ENCODE measurements around the gene PTPN1. TPM values are rescaled to one million over a fixed set of nuclear protein-coding genes. Genes with fewer than 3 reads are reported as not detected.

The PTPN1 gene
- total RNA-seq (2022) (56.4 and 63.0 TPM in 2 replicates), Bru-seq, nascent RNA (percentile 91 among the genes with signal in this experiment), BruChase-seq, experiment 1, labeled RNA remaining after a 6-hour chase (percentile 88 among the genes with signal in this experiment), BruChase-seq, experiment 2, labeled RNA remaining after a 2-hour chase (percentile 86 among the genes with signal in this experiment)
- long read RNA-seq, full-length matches to known transcripts, result 56 of 67 reads
- long read RNA-seq, partial matches to known transcripts, result 6 of 67 reads
- long read RNA-seq, other reads (novel, unspliced or antisense), result 5 of 67 reads

- peak within 1 kb of the TSS; percentile 93 for H3K27ac Mint-ChIP-seq (ENCODE audit: low read depth, unreplicated experiment)
- peaks cover 31% of the 10 kb centered on the region for H3K4me1 Mint-ChIP-seq (ENCODE audit: insufficient read depth, unreplicated experiment)
- TF ChIP-seq CTCF (IDR thresholded peaks at IDR 0.05; ENCODE audit: unreplicated experiment), result no peak
- CTCF ChIA-PET, result interaction anchor here (0.6 to 5.9 kb wide), 11 partner anchors 19 to 328 kb away, joined by 3 to 35 read pairs (median 7); no protein-coding TSS in a partner anchor
- intact Hi-C loops (cut with micrococcal nuclease), result loop anchor here (2.0 to 5.0 kb wide), 2 partner anchors 33 to 61 kb away; no protein-coding TSS in a partner anchor
- POLR2A ChIA-PET, result interaction anchor here (0.6 to 19.9 kb wide), 40 partner anchors 10 to 448 kb away, joined by 3 to 480 read pairs (median 7); partner anchors contain the start of genes DPM1, MOCS3 and PEDS1
- H3K36me3 Mint-ChIP-seq (ENCODE audit: insufficient read depth, unreplicated experiment), result peaks cover 4% of the 10 kb centered on the region
- no peaks in the 10 kb centered on the region for H3K27me3 Mint-ChIP-seq (ENCODE audit: insufficient read depth, unreplicated experiment)
- H3K9me3 Mint-ChIP-seq (ENCODE audit: unreplicated experiment), result no peaks in the 10 kb centered on the region
- BruUV-seq (replicated peaks), result no TSS peak
- peak within 1 kb of the TSS; percentile 91 for H3K4me3 Mint-ChIP-seq (ENCODE audit: unreplicated experiment)
- DNase-seq (ENCODE audit: unreplicated experiment), result peak; percentile 99
Measured at GRCh38 chr20:50509923-50510705, at the start of gene PTPN1. PTPN1 (plus strand) TSS chr20:50510383; CDS start chr20:50510528, 145 bp downstream.

- peak overlapping the region; percentile 84 for H3K27ac Mint-ChIP-seq (ENCODE audit: low read depth, unreplicated experiment)
- H3K36me3 Mint-ChIP-seq (ENCODE audit: insufficient read depth, unreplicated experiment), result no peaks in the 10 kb centered on the region
- ChIA-PET POLR2A (interaction anchor here (0.6 to 5.2 kb wide), 7 partner anchors 38 to 385 kb away, joined by 3 to 64 read pairs (median 5); no protein-coding TSS in a partner anchor), CTCF (interaction anchor here (0.6 to 10.7 kb wide), 18 partner anchors 10 to 375 kb away, joined by 3 to 295 read pairs (median 4); partner anchors contain the start of gene CEBPB)
- DNase-seq (ENCODE audit: unreplicated experiment), result peak; percentile 91
- H3K9me3 Mint-ChIP-seq (ENCODE audit: unreplicated experiment), result peaks cover 10% of the 10 kb centered on the region
- intact Hi-C loops (cut with micrococcal nuclease), result loop anchor here (1.0 to 10.0 kb wide), 6 partner anchors 58 to 274 kb away; partner anchors contain the start of gene CEBPB
- peak; percentile 94 for TF ChIP-seq CTCF (IDR thresholded peaks at IDR 0.05; ENCODE audit: unreplicated experiment)
- H3K4me3 Mint-ChIP-seq (ENCODE audit: unreplicated experiment), result peak overlapping the region; percentile 32
- H3K27me3 Mint-ChIP-seq (ENCODE audit: insufficient read depth, unreplicated experiment), result no peaks in the 10 kb centered on the region
- peaks cover 23% of the 10 kb centered on the region for H3K4me1 Mint-ChIP-seq (ENCODE audit: insufficient read depth, unreplicated experiment)
- BruUV-seq (replicated peaks), result no TSS peak
Measured at GRCh38 chr20:50460608-50461267, 49.4 kb upstream of the PTPN1 start.

GRCh38 chr20:50462093-50462690 is 48.0 kb upstream of the PTPN1 start:
- BruUV-seq (replicated peaks), result no TSS peak
- intact Hi-C loops (cut with micrococcal nuclease), result loop anchor here (5.0 to 10.0 kb wide), 3 partner anchors 60 to 157 kb away; no protein-coding TSS in a partner anchor
- Mint-ChIP-seq H3K36me3 (ENCODE audit: insufficient read depth, unreplicated experiment) (no peaks in the 10 kb centered on the region), H3K27ac (ENCODE audit: low read depth, unreplicated experiment) (peak overlapping the region; percentile 46), H3K9me3 (ENCODE audit: unreplicated experiment) (peaks cover 10% of the 10 kb centered on the region), H3K27me3 (ENCODE audit: insufficient read depth, unreplicated experiment) (no peaks in the 10 kb centered on the region), H3K4me3 (ENCODE audit: unreplicated experiment) (no peak overlapping the region), H3K4me1 (ENCODE audit: insufficient read depth, unreplicated experiment) (peaks cover 23% of the 10 kb centered on the region)
- ChIA-PET POLR2A (interaction anchor here (0.7 to 5.2 kb wide), 19 partner anchors 11 to 276 kb away, joined by 3 to 64 read pairs (median 5); partner anchors contain the start of gene CEBPB), CTCF (interaction anchor here (0.6 to 10.7 kb wide), 33 partner anchors 9 to 483 kb away, joined by 3 to 295 read pairs (median 4); partner anchors contain the start of gene CEBPB)
- no peak for DNase-seq (ENCODE audit: unreplicated experiment)
- TF ChIP-seq CTCF (IDR thresholded peaks at IDR 0.05; ENCODE audit: unreplicated experiment), result no peak

All from MCF 10A (cell line).